HEK293 (cell line): ENCODE data around the gene VAV2.
A peak's percentile ranks its signal among the peaks of the same experiment; 100 is the strongest.

ENCODE experiments used
- BCL11B ChIP-seq: fragments of 450-650 bp; formaldehyde crosslinking; IDR thresholded peaks from 2 replicates; pipeline ENCODE4 v1.5.1; 2016; ENCODE audit warnings: low read depth, missing biosample characterization, missing genetic modification characterization
- GFI1B ChIP-seq: fragments of 450-650 bp; formaldehyde crosslinking; IDR thresholded peaks from 2 replicates; pipeline ENCODE4 v1.5.1; 2016; ENCODE audit warnings: missing biosample characterization, missing genetic modification characterization
- IKZF3 ChIP-seq: fragments of 450-650 bp; IDR thresholded peaks from 2 replicates; pipeline ENCODE4 v1.5.0; 2018; ENCODE audit warnings: missing biosample characterization, mild to moderate bottlenecking, missing genetic modification characterization, moderate library complexity
- KLF10 ChIP-seq: fragments of 450-650 bp; IDR thresholded peaks from 2 replicates; pipeline ENCODE4 v1.5.1; 2018; ENCODE audit warnings: missing biosample characterization, mild to moderate bottlenecking, missing genetic modification characterization
- SP2 ChIP-seq: fragments of 450-650 bp; formaldehyde crosslinking; IDR thresholded peaks from 2 replicates; pipeline ENCODE4 v1.5.1; 2016; ENCODE audit warnings: missing biosample characterization, missing genetic modification characterization
- ZBTB48 ChIP-seq: fragments of 450-650 bp; formaldehyde crosslinking; IDR thresholded peaks from 2 replicates; pipeline ENCODE4 v1.5.1; 2016; ENCODE audit warnings: missing biosample characterization, missing genetic modification characterization
- ZEB2 ChIP-seq: fragments of 450-650 bp; formaldehyde crosslinking; IDR thresholded peaks from 2 replicates; pipeline ENCODE4 v1.5.1; 2016; ENCODE audit warnings: missing biosample characterization, missing genetic modification characterization
- ZNF155 ChIP-seq: fragments of 450-650 bp; formaldehyde crosslinking; IDR thresholded peaks from 2 replicates; pipeline ENCODE4 v1.5.1; 2016; ENCODE audit warnings: missing biosample characterization, missing genetic modification characterization
- ZNF202 ChIP-seq: fragments of 450-650 bp; formaldehyde crosslinking; IDR thresholded peaks from 2 replicates; pipeline ENCODE4 v1.5.1; 2016; ENCODE audit warnings: missing biosample characterization, missing genetic modification characterization, borderline replicate concordance
- ZNF223 ChIP-seq: fragments of 450-650 bp; formaldehyde crosslinking; IDR thresholded peaks from 2 replicates; pipeline ENCODE4 v1.5.1; 2016; ENCODE audit warnings: missing biosample characterization, missing genetic modification characterization
- ZNF23 ChIP-seq: fragments of 450-650 bp; formaldehyde crosslinking; IDR thresholded peaks from 2 replicates; pipeline ENCODE4 v1.5.1; 2016; ENCODE audit warnings: missing biosample characterization, missing genetic modification characterization, borderline replicate concordance
- ZNF324 ChIP-seq: fragments of 450-650 bp; formaldehyde crosslinking; IDR thresholded peaks from 2 replicates; pipeline ENCODE4 v1.5.1; 2016; ENCODE audit warnings: missing biosample characterization, missing genetic modification characterization
- ZNF354C ChIP-seq: fragments of 450-650 bp; formaldehyde crosslinking; IDR thresholded peaks from 2 replicates; pipeline ENCODE4 v1.5.1; 2016; ENCODE audit warnings: missing biosample characterization, missing genetic modification characterization, low read depth, borderline replicate concordance
- ZNF37A ChIP-seq: fragments of 450-650 bp; IDR thresholded peaks from 2 replicates; pipeline ENCODE4 v1.5.1; 2018; ENCODE audit warnings: missing biosample characterization, missing genetic modification characterization
- ZNF473 ChIP-seq: fragments of 450-650 bp; formaldehyde crosslinking; IDR thresholded peaks from 2 replicates; pipeline ENCODE4 v1.5.1; 2017; ENCODE audit warnings: missing biosample characterization, missing genetic modification characterization
- ZNF560 ChIP-seq: fragments of 450-650 bp; formaldehyde crosslinking; IDR thresholded peaks from 2 replicates; pipeline ENCODE4 v1.5.1; 2017; ENCODE audit warnings: missing biosample characterization, missing genetic modification characterization, borderline replicate concordance
- ZNF596 ChIP-seq: fragments of 450-650 bp; IDR thresholded peaks from 2 replicates; pipeline ENCODE4 v1.5.0; 2018; ENCODE audit warnings: missing biosample characterization, mild to moderate bottlenecking, missing genetic modification characterization, moderate library complexity
- ZNF600 ChIP-seq: fragments of 450-650 bp; formaldehyde crosslinking; IDR thresholded peaks from 2 replicates; pipeline ENCODE4 v1.5.1; 2016; ENCODE audit warnings: missing biosample characterization, missing genetic modification characterization
- ZNF629 ChIP-seq: fragments of 450-650 bp; formaldehyde crosslinking; IDR thresholded peaks from 2 replicates; pipeline ENCODE4 v1.5.1; 2017; ENCODE audit warnings: missing biosample characterization, missing genetic modification characterization
- ZNF792 ChIP-seq: fragments of 450-650 bp; formaldehyde crosslinking; IDR thresholded peaks from 2 replicates; pipeline ENCODE4 v1.5.1; 2016; ENCODE audit warnings: missing biosample characterization, missing genetic modification characterization
- ZNF830 ChIP-seq: fragments of 450-650 bp; IDR thresholded peaks from 2 replicates; pipeline ENCODE4 v1.5.0; 2018; ENCODE audit warnings: missing biosample characterization, missing genetic modification characterization, low read depth, mild to moderate bottlenecking, moderate library complexity
- TF ChIP-seq, protein P1 (sequence below): fragments of 450-650 bp; formaldehyde crosslinking; IDR thresholded peaks from 2 replicates; pipeline ENCODE4 v1.5.1; 2016; ENCODE audit warnings: missing biosample characterization, missing genetic modification characterization
- TF ChIP-seq, protein P2 (sequence below): fragments of 450-650 bp; formaldehyde crosslinking; IDR thresholded peaks from 2 replicates; pipeline ENCODE4 v1.5.1; 2017; ENCODE audit warnings: missing biosample characterization, missing genetic modification characterization
- TF ChIP-seq, protein P3 (sequence below): fragments of 450-650 bp; formaldehyde crosslinking; IDR thresholded peaks from 2 replicates; pipeline ENCODE4 v1.5.1; 2017; ENCODE audit warnings: missing biosample characterization, missing genetic modification characterization
- TF ChIP-seq, protein P4 (sequence below): fragments of 450-650 bp; formaldehyde crosslinking; IDR thresholded peaks from 2 replicates; pipeline ENCODE4 v1.5.1; 2016; ENCODE audit warnings: missing biosample characterization, missing genetic modification characterization
- TF ChIP-seq, protein P5 (sequence below): fragments of 450-650 bp; formaldehyde crosslinking; IDR thresholded peaks from 2 replicates; pipeline ENCODE4 v1.5.1; 2016; ENCODE audit warnings: missing biosample characterization, missing genetic modification characterization

VAV2 gene

DNA sequence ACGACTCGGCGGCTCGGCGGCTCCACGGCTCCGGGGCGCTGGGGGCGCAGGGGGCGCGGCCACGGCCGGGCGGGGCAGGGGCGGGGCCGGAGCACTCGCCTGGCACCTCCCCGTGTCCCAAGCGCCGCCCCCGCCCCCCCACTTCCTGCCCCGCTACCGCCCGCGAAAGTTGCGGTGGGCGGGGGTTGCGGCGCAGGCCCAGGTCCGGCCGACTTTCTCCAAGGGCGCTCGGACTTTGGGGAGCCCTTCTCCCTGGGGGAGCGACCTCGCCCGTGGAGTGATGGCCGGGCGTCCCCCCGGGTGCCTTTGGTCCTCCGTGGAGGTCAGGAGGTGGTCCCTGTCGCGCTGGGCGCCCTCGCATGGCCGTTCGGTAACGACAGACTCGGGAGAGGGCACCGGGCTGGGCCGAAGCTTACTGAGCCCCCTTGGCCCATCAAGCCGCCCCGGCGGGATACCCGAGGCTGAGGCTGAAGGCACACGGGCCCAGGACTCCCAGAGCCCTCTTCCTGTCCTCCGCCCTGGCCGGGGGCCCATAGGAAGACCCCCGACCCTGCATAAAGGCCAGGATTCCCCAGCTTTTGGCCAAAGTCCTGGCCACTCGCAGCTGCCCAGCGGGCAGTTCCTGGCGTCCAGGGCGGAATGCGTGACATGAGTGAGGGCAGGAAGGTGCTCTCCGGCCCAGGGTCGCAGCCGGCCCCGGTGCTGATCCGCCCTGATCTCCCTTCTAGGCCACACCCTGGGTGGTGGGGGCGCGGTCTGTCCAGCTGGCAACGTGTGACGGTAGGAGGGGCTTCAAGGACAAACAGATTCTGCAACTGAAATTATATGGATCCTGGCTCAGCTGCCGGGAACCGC lies 883 bp upstream of the VAV2 start (continued):
- TF ChIP-seq, protein P1, sequence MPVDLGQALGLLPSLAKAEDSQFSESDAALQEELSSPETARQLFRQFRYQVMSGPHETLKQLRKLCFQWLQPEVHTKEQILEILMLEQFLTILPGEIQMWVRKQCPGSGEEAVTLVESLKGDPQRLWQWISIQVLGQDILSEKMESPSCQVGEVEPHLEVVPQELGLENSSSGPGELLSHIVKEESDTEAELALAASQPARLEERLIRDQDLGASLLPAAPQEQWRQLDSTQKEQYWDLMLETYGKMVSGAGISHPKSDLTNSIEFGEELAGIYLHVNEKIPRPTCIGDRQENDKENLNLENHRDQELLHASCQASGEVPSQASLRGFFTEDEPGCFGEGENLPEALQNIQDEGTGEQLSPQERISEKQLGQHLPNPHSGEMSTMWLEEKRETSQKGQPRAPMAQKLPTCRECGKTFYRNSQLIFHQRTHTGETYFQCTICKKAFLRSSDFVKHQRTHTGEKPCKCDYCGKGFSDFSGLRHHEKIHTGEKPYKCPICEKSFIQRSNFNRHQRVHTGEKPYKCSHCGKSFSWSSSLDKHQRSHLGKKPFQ (tag by site-specific recombination), result no peak
- peak; percentile 62 for TF ChIP-seq SP2 (tag by site-specific recombination)
- TF ChIP-seq ZNF202 (tag by site-specific recombination), result no peak
- TF ChIP-seq ZEB2 (tag by site-specific recombination), result peak; percentile 84
- TF ChIP-seq ZNF830 (tag by site-specific recombination), result no peak
- TF ChIP-seq ZNF596 (tag by site-specific recombination), result no peak
- TF ChIP-seq, protein P2, sequence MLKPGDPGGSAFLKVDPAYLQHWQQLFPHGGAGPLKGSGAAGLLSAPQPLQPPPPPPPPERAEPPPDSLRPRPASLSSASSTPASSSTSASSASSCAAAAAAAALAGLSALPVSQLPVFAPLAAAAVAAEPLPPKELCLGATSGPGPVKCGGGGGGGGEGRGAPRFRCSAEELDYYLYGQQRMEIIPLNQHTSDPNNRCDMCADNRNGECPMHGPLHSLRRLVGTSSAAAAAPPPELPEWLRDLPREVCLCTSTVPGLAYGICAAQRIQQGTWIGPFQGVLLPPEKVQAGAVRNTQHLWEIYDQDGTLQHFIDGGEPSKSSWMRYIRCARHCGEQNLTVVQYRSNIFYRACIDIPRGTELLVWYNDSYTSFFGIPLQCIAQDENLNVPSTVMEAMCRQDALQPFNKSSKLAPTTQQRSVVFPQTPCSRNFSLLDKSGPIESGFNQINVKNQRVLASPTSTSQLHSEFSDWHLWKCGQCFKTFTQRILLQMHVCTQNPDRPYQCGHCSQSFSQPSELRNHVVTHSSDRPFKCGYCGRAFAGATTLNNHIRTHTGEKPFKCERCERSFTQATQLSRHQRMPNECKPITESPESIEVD (tag by site-specific recombination), result no peak
- TF ChIP-seq ZBTB48 (tag by site-specific recombination), result peak; percentile 47; the same call in 1 of the 2 replicates
- TF ChIP-seq, protein P3, sequence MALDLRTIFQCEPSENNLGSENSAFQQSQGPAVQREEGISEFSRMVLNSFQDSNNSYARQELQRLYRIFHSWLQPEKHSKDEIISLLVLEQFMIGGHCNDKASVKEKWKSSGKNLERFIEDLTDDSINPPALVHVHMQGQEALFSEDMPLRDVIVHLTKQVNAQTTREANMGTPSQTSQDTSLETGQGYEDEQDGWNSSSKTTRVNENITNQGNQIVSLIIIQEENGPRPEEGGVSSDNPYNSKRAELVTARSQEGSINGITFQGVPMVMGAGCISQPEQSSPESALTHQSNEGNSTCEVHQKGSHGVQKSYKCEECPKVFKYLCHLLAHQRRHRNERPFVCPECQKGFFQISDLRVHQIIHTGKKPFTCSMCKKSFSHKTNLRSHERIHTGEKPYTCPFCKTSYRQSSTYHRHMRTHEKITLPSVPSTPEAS (tag by site-specific recombination), result no peak
- no peak for TF ChIP-seq IKZF3 (tag by site-specific recombination)
- no peak for TF ChIP-seq ZNF560 (tag by site-specific recombination)
- TF ChIP-seq, protein P4, sequence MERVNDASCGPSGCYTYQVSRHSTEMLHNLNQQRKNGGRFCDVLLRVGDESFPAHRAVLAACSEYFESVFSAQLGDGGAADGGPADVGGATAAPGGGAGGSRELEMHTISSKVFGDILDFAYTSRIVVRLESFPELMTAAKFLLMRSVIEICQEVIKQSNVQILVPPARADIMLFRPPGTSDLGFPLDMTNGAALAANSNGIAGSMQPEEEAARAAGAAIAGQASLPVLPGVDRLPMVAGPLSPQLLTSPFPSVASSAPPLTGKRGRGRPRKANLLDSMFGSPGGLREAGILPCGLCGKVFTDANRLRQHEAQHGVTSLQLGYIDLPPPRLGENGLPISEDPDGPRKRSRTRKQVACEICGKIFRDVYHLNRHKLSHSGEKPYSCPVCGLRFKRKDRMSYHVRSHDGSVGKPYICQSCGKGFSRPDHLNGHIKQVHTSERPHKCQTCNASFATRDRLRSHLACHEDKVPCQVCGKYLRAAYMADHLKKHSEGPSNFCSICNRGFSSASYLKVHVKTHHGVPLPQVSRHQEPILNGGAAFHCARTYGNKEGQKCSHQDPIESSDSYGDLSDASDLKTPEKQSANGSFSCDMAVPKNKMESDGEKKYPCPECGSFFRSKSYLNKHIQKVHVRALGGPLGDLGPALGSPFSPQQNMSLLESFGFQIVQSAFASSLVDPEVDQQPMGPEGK, result peak; percentile 92
- no peak for TF ChIP-seq ZNF223 (tag by site-specific recombination)
- TF ChIP-seq ZNF354C (tag by site-specific recombination), result no peak
- no peak for TF ChIP-seq ZNF600
- no peak for TF ChIP-seq ZNF792 (tag by site-specific recombination)
- TF ChIP-seq ZNF473, result no peak
- TF ChIP-seq, protein P5, sequence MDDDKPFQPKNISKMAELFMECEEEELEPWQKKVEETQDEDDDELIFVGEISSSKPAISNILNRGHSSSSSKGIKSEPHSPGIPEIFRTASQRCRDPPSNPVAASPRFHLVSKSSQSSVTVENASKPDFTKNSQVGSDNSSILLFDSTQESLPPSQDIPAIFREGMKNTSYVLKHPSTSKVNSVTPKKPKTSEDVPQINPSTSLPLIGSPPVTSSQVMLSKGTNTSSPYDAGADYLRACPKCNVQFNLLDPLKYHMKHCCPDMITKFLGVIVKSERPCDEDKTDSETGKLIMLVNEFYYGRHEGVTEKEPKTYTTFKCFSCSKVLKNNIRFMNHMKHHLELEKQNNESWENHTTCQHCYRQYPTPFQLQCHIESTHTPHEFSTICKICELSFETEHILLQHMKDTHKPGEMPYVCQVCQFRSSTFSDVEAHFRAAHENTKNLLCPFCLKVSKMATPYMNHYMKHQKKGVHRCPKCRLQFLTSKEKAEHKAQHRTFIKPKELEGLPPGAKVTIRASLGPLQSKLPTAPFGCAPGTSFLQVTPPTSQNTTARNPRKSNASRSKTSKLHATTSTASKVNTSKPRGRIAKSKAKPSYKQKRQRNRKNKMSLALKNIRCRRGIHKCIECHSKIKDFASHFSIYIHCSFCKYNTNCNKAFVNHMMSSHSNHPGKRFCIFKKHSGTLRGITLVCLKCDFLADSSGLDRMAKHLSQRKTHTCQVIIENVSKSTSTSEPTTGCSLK (tag by site-specific recombination), result no peak
- peak; percentile 54 for TF ChIP-seq ZNF629 (tag by site-specific recombination)
- TF ChIP-seq BCL11B, result peak; percentile 90
- TF ChIP-seq KLF10 (tag by site-specific recombination), result peak; percentile 66; the same call in 1 of the 2 replicates
- no peak for TF ChIP-seq ZNF155
- TF ChIP-seq ZNF37A (tag by site-specific recombination), result no peak
- TF ChIP-seq ZNF324 (tag by site-specific recombination), result no peak
- TF ChIP-seq GFI1B (tag by site-specific recombination), result no peak
- no peak for TF ChIP-seq ZNF23
